ENCODE measurements around the gene PTGFRN.

Gene PTGFRN

DNA sequence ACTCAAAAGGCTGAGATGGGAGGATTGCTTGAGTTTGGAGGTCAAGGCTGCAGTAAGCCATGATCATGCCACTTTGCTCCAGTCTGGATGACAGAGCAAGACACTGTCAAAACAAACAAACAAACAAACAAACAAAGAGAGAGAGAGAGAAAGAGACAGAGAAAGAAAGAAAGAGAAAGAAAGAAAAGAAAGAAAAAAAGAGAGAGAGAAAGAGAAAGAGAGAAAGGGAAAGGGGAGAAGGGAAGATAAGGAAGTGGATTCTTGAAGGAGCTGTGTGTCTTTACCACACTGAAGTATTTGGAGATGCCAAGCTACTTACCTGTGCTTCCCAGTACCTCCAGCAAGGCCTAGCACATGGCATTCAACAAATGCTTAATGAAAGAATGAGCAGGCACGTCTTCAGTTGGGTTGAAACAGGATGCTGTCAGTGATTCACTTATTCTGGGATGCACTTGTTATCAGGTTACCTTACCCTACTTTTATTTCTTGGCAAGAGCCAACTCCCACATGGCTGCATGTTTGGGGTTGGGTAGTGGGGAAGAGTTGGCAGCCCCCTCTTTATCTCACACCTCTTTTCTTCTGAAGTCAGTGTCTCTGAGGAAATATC, 120.7 kb downstream of the PTGFRN start:
- in situ Hi-C loops (cut with HindIII; ENCODE audit: low sequenced_read_pairs), result no loop called here
- TF ChIP-seq, protein P1, sequence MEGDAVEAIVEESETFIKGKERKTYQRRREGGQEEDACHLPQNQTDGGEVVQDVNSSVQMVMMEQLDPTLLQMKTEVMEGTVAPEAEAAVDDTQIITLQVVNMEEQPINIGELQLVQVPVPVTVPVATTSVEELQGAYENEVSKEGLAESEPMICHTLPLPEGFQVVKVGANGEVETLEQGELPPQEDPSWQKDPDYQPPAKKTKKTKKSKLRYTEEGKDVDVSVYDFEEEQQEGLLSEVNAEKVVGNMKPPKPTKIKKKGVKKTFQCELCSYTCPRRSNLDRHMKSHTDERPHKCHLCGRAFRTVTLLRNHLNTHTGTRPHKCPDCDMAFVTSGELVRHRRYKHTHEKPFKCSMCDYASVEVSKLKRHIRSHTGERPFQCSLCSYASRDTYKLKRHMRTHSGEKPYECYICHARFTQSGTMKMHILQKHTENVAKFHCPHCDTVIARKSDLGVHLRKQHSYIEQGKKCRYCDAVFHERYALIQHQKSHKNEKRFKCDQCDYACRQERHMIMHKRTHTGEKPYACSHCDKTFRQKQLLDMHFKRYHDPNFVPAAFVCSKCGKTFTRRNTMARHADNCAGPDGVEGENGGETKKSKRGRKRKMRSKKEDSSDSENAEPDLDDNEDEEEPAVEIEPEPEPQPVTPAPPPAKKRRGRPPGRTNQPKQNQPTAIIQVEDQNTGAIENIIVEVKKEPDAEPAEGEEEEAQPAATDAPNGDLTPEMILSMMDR (IDR thresholded peaks at IDR 0.05; ENCODE audit: low read depth, low read length, missing control alignments), result no peak
- no peak overlapping the region for H3K4me3 ChIP-seq (ENCODE audit: low read depth, low read length)
- no peak for DNase-seq (ENCODE audit: low read depth)

DNA sequence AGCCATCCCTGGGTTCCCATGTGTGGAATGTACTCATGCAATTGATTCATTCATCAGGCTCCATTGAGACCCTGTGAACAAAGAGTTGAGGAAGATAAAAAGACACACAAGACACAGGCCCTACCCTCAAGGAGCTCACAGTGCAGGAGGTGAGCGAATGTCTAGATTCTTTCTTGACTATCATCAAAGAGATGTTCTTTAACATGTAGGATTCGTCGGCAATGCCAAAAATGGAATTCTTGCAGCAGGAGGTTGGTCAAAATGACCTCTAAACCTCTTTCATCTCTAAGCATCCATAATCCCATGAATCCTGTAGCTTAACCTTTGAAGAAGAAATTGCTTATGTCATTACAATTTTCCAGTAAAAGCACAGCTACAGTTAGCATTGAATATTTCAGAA, 122.5 kb downstream of the PTGFRN start:
- DNase-seq (ENCODE audit: low read depth), result no peak
- in situ Hi-C loops (cut with HindIII; ENCODE audit: low sequenced_read_pairs), result no loop called here

DNA sequence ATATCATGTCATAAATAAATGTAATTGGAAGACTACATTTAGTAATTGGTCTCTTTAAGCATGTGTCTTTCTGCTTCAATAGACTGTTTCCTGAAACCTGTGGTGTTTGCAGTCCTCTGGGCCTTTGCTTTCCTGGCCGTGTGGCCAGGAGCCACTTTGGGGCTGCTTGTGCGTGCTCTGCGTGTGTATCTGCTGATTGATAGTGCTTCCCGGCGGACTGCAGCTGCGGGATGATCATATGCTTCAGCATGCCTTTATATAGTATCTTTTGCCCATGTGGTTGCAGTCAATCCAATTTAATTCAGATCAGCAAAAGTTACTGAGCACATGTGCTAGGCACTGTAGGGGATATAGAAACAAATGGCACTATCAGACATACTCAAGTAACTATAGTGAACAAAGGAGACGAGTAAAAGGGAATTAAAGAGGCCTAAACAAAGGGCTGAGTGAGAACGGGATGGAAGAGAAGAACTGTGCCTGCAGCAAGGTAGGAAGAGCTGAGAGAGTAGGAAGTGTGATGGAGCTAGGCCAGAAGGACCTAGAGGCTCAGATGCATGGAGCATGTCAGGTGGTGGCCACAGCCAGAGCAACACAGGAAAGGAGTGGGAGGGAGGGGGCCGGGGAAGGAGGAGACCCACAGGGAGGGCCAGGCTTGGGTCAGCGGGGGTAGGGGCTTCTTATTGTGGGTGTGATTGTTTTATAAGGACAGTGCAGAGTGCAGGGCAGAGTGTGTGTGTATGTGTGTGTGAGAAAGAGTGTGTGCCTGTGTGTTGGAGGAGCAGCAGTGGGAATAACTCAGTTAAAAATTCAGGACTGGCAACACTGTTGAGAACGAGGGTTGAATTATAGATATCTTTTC, 123.2 kb downstream of the PTGFRN start:
- in situ Hi-C loops (cut with HindIII; ENCODE audit: low sequenced_read_pairs), result no loop called here
- H3K4me3 ChIP-seq (ENCODE audit: low read depth, low read length), result no peak overlapping the region
- DNase-seq (ENCODE audit: low read depth), result no peak
- TF ChIP-seq, protein P1 (IDR thresholded peaks at IDR 0.05; ENCODE audit: low read depth, low read length, missing control alignments), result no peak

More for the DNA sequence above, 122.5 kb downstream of the PTGFRN start:
- no peak overlapping the region for H3K4me3 ChIP-seq (ENCODE audit: low read depth, low read length)
- TF ChIP-seq, protein P1 (IDR thresholded peaks at IDR 0.05; ENCODE audit: low read depth, low read length, missing control alignments), result no peak

DNA sequence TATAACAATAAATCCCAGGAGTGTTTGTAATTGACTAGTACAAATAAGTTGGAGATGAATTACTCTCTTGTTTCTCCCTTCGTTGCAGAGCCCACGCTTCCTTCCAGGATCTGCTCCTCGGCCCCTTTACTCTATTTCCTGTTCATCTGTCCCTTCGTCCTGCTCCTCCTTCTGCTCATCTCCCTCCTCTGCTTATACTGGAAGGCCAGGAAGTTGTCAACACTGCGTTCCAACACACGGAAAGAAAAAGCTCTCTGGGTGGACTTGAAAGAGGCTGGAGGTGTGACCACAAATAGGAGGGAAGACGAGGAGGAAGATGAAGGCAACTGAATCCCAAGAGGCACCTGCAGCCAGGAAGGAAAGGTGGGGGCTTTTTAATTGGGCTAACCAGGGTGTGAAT, 124.1 kb downstream of the PTGFRN start:
- DNase-seq (ENCODE audit: low read depth), result no peak
- in situ Hi-C loops (cut with HindIII; ENCODE audit: low sequenced_read_pairs), result no loop called here
- no peak overlapping the region for H3K4me3 ChIP-seq (ENCODE audit: low read depth, low read length)
- TF ChIP-seq, protein P1 (IDR thresholded peaks at IDR 0.05; ENCODE audit: low read depth, low read length, missing control alignments), result no peak

DNA sequence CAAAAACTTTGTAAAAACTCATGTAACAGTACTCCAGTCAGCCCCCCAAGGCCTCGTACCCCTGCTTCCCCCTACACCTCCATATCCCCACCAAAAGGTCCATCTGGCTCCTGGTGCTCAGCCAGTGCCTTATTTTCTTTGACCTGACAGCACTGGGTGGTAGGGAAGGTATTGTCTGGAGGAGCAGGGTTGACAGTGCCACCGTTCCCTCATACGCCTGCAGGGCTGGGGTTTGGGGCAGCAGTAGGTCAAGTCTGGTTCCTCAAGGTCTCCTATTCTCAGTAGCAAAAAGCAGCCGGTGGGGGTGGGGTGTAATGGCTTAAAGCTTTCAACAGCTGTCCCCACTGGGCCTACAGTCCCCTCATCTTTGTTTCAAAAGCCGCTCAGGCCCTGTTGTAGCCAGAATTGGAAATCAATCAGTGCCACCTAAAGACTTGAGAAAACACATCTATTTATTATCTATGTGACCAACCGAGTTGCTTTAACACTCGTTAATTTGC, 125.1 kb downstream of the PTGFRN start:
- H3K4me3 ChIP-seq (ENCODE audit: low read depth, low read length), result no peak overlapping the region
- in situ Hi-C loops (cut with HindIII; ENCODE audit: low sequenced_read_pairs), result no loop called here
- DNase-seq (ENCODE audit: low read depth), result no peak
- TF ChIP-seq, protein P1 (IDR thresholded peaks at IDR 0.05; ENCODE audit: low read depth, low read length, missing control alignments), result no peak

DNA sequence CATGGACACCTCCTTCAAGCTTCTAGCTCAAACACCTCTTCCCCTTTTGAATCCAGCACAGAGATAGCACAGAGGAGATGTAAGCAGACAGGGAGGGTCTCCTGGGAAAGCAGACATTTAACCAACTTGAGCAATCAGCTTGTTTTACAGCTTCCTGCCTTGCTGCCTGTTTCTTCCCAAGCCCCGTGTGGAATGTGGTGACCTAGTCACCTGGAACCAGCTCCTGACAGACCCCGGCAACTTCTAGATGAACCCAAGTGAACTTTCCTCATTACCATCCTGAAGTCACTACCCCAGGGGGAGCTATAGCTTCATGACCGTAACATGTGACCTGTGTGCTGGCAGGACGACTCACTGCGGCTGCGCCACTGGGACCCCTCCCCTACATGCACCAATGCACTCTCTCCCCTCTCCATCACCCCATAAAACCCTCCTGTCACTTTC, 126.3 kb downstream of the PTGFRN start:
- TF ChIP-seq, protein P1 (IDR thresholded peaks at IDR 0.05; ENCODE audit: low read depth, low read length, missing control alignments), result no peak
- in situ Hi-C loops (cut with HindIII; ENCODE audit: low sequenced_read_pairs), result no loop called here
- no peak for DNase-seq (ENCODE audit: low read depth)
- H3K4me3 ChIP-seq (ENCODE audit: low read depth, low read length), result no peak overlapping the region

Data from astrocyte of the cerebellum (primary cell).